ENCODE results near the gene FOXN3. TPM values are rescaled to one million over a fixed set of nuclear protein-coding genes. Genes with fewer than 3 reads are reported as not detected.

The FOXN3 gene
- total RNA-seq, 1 donor from 2014 or later = 122 TPM

DNA sequence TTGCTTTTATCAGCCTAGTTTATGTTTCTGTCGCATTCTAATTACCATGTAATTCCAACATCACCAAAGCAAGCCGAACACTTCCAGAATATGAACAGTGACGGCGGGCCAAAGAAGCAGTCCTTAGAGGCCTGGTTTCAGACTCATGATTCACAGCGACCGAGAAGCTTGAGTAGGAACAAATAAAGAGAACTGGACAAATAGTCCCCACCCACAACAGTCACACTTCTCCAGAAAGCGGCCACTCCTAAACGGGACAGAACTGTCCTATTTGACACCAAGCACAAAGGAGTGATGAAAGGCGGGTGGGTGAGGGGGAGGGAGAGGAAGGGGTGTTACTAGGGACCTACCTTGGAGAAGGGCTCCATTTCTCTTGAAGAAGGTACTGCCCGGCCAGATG is 136.4 kb downstream of the FOXN3 start:
- no peak overlapping the region for H3K27ac Mint-ChIP-seq (ENCODE audit: unreplicated experiment)

GRCh38 chr14:89279649-89280232 is 137.3 kb downstream of the FOXN3 start:
- no peak overlapping the region for H3K27ac ChIP-seq (ENCODE audit: low read depth, low read length)
- H4K20me1 ChIP-seq (ENCODE audit: insufficient read depth, low read length) = peaks cover 44% of the 10 kb centered on the region
- no peaks in the 10 kb centered on the region for H3K27me3 ChIP-seq (ENCODE audit: insufficient read depth, low read length)
- H2AFZ ChIP-seq (ENCODE audit: low read depth, low read length) = no peak overlapping the region
- peaks cover 4% of the 10 kb centered on the region for H3K36me3 ChIP-seq (ENCODE audit: insufficient read depth, low read length)
- no peaks in the 10 kb centered on the region for H3K9me3 Mint-ChIP-seq (ENCODE audit: unreplicated experiment)
- H3K4me3 Mint-ChIP-seq (ENCODE audit: unreplicated experiment) = no peak overlapping the region
- H3K4me1 ChIP-seq (ENCODE audit: insufficient read depth, low read length) = peaks cover 9% of the 10 kb centered on the region
- no peak overlapping the region for H3K4me2 ChIP-seq (ENCODE audit: low read length)
- H3K9me3 ChIP-seq (ENCODE audit: insufficient read depth, low read depth, low read length) = no peaks in the 10 kb centered on the region
- TF ChIP-seq CTCF (IDR thresholded peaks at IDR 0.05; ENCODE audit: insufficient read depth, low read depth, low read length) (no peak), EZH2 (IDR thresholded peaks at IDR 0.05; ENCODE audit: insufficient read depth, low read length) (no peak)
- H3K79me2 ChIP-seq (ENCODE audit: insufficient read depth, low read length) = peaks cover 36% of the 10 kb centered on the region
- no peak overlapping the region for H3K27ac Mint-ChIP-seq (ENCODE audit: unreplicated experiment)
- peaks cover 22% of the 10 kb centered on the region for H3K4me1 Mint-ChIP-seq (ENCODE audit: low read depth, unreplicated experiment)
- H3K27me3 Mint-ChIP-seq (ENCODE audit: low read depth, unreplicated experiment) = no peaks in the 10 kb centered on the region
- FAIRE-seq (no peak), DNase-seq (ENCODE audit: low read depth) (no peak)
- no peak overlapping the region for H3K9ac ChIP-seq (ENCODE audit: low read length)
- H3K4me3 ChIP-seq (ENCODE audit: insufficient read depth, low read depth, low read length) = no peak overlapping the region
- peaks cover 22% of the 10 kb centered on the region for H3K36me3 Mint-ChIP-seq (ENCODE audit: low read depth, unreplicated experiment)

More for the DNA sequence above, 136.4 kb downstream of the FOXN3 start:
- Histone ChIP-seq H3K4me1 (ENCODE audit: insufficient read depth, low read length) (peaks cover 12% of the 10 kb centered on the region), H3K27ac (ENCODE audit: low read depth, low read length) (no peak overlapping the region), H3K36me3 (ENCODE audit: insufficient read depth, low read length) (peaks cover 4% of the 10 kb centered on the region), H2AFZ (ENCODE audit: low read depth, low read length) (no peak overlapping the region), H3K27me3 (ENCODE audit: insufficient read depth, low read length) (no peaks in the 10 kb centered on the region), H3K9ac (ENCODE audit: low read length) (no peak overlapping the region), H3K4me2 (ENCODE audit: low read length) (no peak overlapping the region), H3K79me2 (ENCODE audit: insufficient read depth, low read length) (peaks cover 30% of the 10 kb centered on the region), H3K9me3 (ENCODE audit: insufficient read depth, low read depth, low read length) (no peaks in the 10 kb centered on the region), H4K20me1 (ENCODE audit: insufficient read depth, low read length) (peaks cover 40% of the 10 kb centered on the region), H3K4me3 (ENCODE audit: insufficient read depth, low read depth, low read length) (no peak overlapping the region)
- FAIRE-seq (no peak), DNase-seq (ENCODE audit: low read depth) (no peak)
- Mint-ChIP-seq H3K9me3 (ENCODE audit: unreplicated experiment) (no peaks in the 10 kb centered on the region), H3K4me1 (ENCODE audit: low read depth, unreplicated experiment) (peaks cover 22% of the 10 kb centered on the region), H3K27me3 (ENCODE audit: low read depth, unreplicated experiment) (no peaks in the 10 kb centered on the region), H3K36me3 (ENCODE audit: low read depth, unreplicated experiment) (peaks cover 18% of the 10 kb centered on the region), H3K4me3 (ENCODE audit: unreplicated experiment) (no peak overlapping the region)
- TF ChIP-seq EZH2 (IDR thresholded peaks at IDR 0.05; ENCODE audit: insufficient read depth, low read length) (no peak), CTCF (IDR thresholded peaks at IDR 0.05; ENCODE audit: insufficient read depth, low read depth, low read length) (no peak)

GRCh38 chr14:89277203-89277602 is 139.8 kb downstream of the FOXN3 start:
- Histone ChIP-seq H2AFZ (ENCODE audit: low read depth, low read length) (no peak overlapping the region), H3K4me1 (ENCODE audit: insufficient read depth, low read length) (peaks cover 5% of the 10 kb centered on the region), H3K4me2 (ENCODE audit: low read length) (no peak overlapping the region), H4K20me1 (ENCODE audit: insufficient read depth, low read length) (peaks cover 40% of the 10 kb centered on the region), H3K27ac (ENCODE audit: low read depth, low read length) (no peak overlapping the region), H3K4me3 (ENCODE audit: insufficient read depth, low read depth, low read length) (no peak overlapping the region), H3K9me3 (ENCODE audit: insufficient read depth, low read depth, low read length) (no peaks in the 10 kb centered on the region), H3K9ac (ENCODE audit: low read length) (no peak overlapping the region), H3K27me3 (ENCODE audit: insufficient read depth, low read length) (no peaks in the 10 kb centered on the region), H3K36me3 (ENCODE audit: insufficient read depth, low read length) (peaks cover 4% of the 10 kb centered on the region), H3K79me2 (ENCODE audit: insufficient read depth, low read length) (peaks cover 43% of the 10 kb centered on the region)
- no peaks in the 10 kb centered on the region for H3K9me3 Mint-ChIP-seq (ENCODE audit: unreplicated experiment)
- H3K27ac Mint-ChIP-seq (ENCODE audit: unreplicated experiment) = no peak overlapping the region
- no peak for FAIRE-seq
- H3K27me3 Mint-ChIP-seq (ENCODE audit: low read depth, unreplicated experiment) = no peaks in the 10 kb centered on the region
- peaks cover 28% of the 10 kb centered on the region for H3K36me3 Mint-ChIP-seq (ENCODE audit: low read depth, unreplicated experiment)
- DNase-seq (ENCODE audit: low read depth) = no peak
- TF ChIP-seq EZH2 (IDR thresholded peaks at IDR 0.05; ENCODE audit: insufficient read depth, low read length) (no peak), CTCF (IDR thresholded peaks at IDR 0.05; ENCODE audit: insufficient read depth, low read depth, low read length) (no peak)
- peaks cover 15% of the 10 kb centered on the region for H3K4me1 Mint-ChIP-seq (ENCODE audit: low read depth, unreplicated experiment)
- no peak overlapping the region for H3K4me3 Mint-ChIP-seq (ENCODE audit: unreplicated experiment)

Measured in astrocyte (in vitro differentiated cells and primary cell).